ENCODE data around the gene BASP1.

The BASP1 gene

GRCh38 chr5:17222664-17223063 lies 5.2 kb downstream of the BASP1 start:
- no peak overlapping the region for H3K27ac ChIP-seq (replicated peaks)
- DNase-seq (ENCODE audit: low read depth in 1 of 2, low spot score in 1 of 2): no peak
- TF ChIP-seq POLR2AphosphoS5 (IDR thresholded peaks at IDR 0.05; ENCODE audit: low read depth) (0 out of 2 replicates have a peak, but pooled peaks have one; percentile 2), REST (IDR thresholded peaks at IDR 0.05; ENCODE audit: insufficient replicate concordance, low read depth) (no peak), GABPA (IDR thresholded peaks at IDR 0.05; ENCODE audit: low read depth) (no peak), CTCF (IDR thresholded peaks at IDR 0.05; ENCODE audit: insufficient read depth, low read length) (no peak), SPI1 (IDR thresholded peaks at IDR 0.05; ENCODE audit: borderline replicate concordance, low read depth) (no peak)
- no peak overlapping the region for H3K4me3 ChIP-seq (replicated peaks; ENCODE audit: insufficient read depth, low read length)
- H3K27me3 ChIP-seq (ENCODE audit: insufficient read depth, poor library complexity, severe bottlenecking): no peaks in the 10 kb centered on the region

GRCh38 chr5:17223367-17224185 lies 6.1 kb downstream of the BASP1 start:
- H3K4me3 ChIP-seq (replicated peaks; ENCODE audit: insufficient read depth, low read length): no peak overlapping the region
- no peak for TF ChIP-seq GABPA (IDR thresholded peaks at IDR 0.05; ENCODE audit: low read depth)
- no peak for TF ChIP-seq REST (IDR thresholded peaks at IDR 0.05; ENCODE audit: insufficient replicate concordance, low read depth)
- no peak for TF ChIP-seq POLR2AphosphoS5 (IDR thresholded peaks at IDR 0.05; ENCODE audit: low read depth)
- no peak for TF ChIP-seq SPI1 (IDR thresholded peaks at IDR 0.05; ENCODE audit: borderline replicate concordance, low read depth)
- no peak for DNase-seq (ENCODE audit: low read depth in 1 of 2, low spot score in 1 of 2)
- H3K27ac ChIP-seq (replicated peaks): no peak overlapping the region
- no peaks in the 10 kb centered on the region for H3K27me3 ChIP-seq (ENCODE audit: insufficient read depth, poor library complexity, severe bottlenecking)

- DNase-seq (ENCODE audit: low read depth in 1 of 2, low spot score in 1 of 2): no peak
- Histone ChIP-seq H3K4me3 (replicated peaks; ENCODE audit: insufficient read depth, low read length) (no peak overlapping the region), H3K27ac (replicated peaks) (no peak overlapping the region), H3K27me3 (ENCODE audit: insufficient read depth, poor library complexity, severe bottlenecking) (no peaks in the 10 kb centered on the region)
- no peak for TF ChIP-seq CTCF (IDR thresholded peaks at IDR 0.05; ENCODE audit: insufficient read depth, low read length)
- no peak for TF ChIP-seq SPI1 (IDR thresholded peaks at IDR 0.05; ENCODE audit: borderline replicate concordance, low read depth)
- TF ChIP-seq GABPA (IDR thresholded peaks at IDR 0.05; ENCODE audit: low read depth): no peak
- TF ChIP-seq POLR2AphosphoS5 (IDR thresholded peaks at IDR 0.05; ENCODE audit: low read depth): no peak
- no peak for TF ChIP-seq REST (IDR thresholded peaks at IDR 0.05; ENCODE audit: insufficient replicate concordance, low read depth)
These were observed 7.6 kb downstream of the BASP1 start for GRCh38 chr5:17224858-17225511.
